Esophagus (tissue), 2 donors: ENCODE data around the gene MOSPD3. TPM values are rescaled to one million over a fixed set of nuclear protein-coding genes. Genes with fewer than 3 reads are reported as not detected.
A peak's percentile ranks its signal among the peaks of the same experiment; 100 is the strongest.
"Not testable (repeated sequence)": the region's sequence is repeated elsewhere in the genome, so short reads cannot be mapped to it uniquely, and the experiment has no call there.

ENCODE experiments used
- H3K27ac ChIP-seq, 2 donors: one replicate each; pipeline ENCODE4 v1.5.1; 2013; ENCODE audit warnings: low read depth in 2 of 2, mild to moderate bottlenecking in 2 of 2, inconsistent platforms in 1 of 2, low read length in 1 of 2, moderate library complexity in 1 of 2
- H3K27me3 ChIP-seq, 2 donors: one replicate each; pipeline ENCODE4 v1.6.1; 2013; ENCODE audit warnings: low read length in 2 of 2, control low read depth in 1 of 2, mild to moderate bottlenecking in 1 of 2; ENCODE audit not compliant: insufficient read depth in 2 of 2, control insufficient read depth in 1 of 2
- H3K36me3 ChIP-seq, 2 donors: one replicate each; pipeline ENCODE4 v1.6.1; 2013; ENCODE audit warnings: low read length in 1 of 2; ENCODE audit not compliant: control insufficient read depth in 2 of 2, insufficient read depth in 2 of 2
- H3K4me1 ChIP-seq, 2 donors: one replicate each; pipeline ENCODE4 v1.6.1; 2013; ENCODE audit warnings: low read length in 1 of 2; ENCODE audit not compliant: control insufficient read depth in 2 of 2, insufficient read depth in 2 of 2
- H3K4me3 ChIP-seq, 2 donors: one replicate each; pipeline ENCODE4 v1.5.1; 2013; ENCODE audit warnings: low read length in 2 of 2, mild to moderate bottlenecking in 2 of 2, low read depth in 1 of 2, moderate library complexity in 1 of 2
- H3K9me3 ChIP-seq, 2 donors: one replicate each; pipeline ENCODE4 v1.6.1; 2013; ENCODE audit warnings: mild to moderate bottlenecking in 2 of 2, low read depth in 1 of 2, low read length in 1 of 2, moderate library complexity in 1 of 2; ENCODE audit not compliant: control insufficient read depth in 2 of 2, insufficient read depth in 1 of 2
- WGBS, 2 donors: extraction: QIAGEN DNeasy Blood & Tissue Kit; methylation state at CpG; one replicate each; pipeline ENCODE4 v1.1.7; 2013; 5-methylcytosine and 5-hydroxymethylcytosine counted together
- polyA plus RNA-seq, 2 donors: library from polyadenylated mRNA; stranded (reverse); fragments of 200-250 nt; gene quantifications; one replicate each; pipeline ENCODE4 v1.2.3, GENCODE V29; 2013
- donor health status: healthy with polysubstance abuse.
- donor health status: Bipolar disorder and iron deficiency.

MOSPD3 gene
- polyA plus RNA-seq, 2 donors = 15.5 to 18.4 TPM

DNA sequence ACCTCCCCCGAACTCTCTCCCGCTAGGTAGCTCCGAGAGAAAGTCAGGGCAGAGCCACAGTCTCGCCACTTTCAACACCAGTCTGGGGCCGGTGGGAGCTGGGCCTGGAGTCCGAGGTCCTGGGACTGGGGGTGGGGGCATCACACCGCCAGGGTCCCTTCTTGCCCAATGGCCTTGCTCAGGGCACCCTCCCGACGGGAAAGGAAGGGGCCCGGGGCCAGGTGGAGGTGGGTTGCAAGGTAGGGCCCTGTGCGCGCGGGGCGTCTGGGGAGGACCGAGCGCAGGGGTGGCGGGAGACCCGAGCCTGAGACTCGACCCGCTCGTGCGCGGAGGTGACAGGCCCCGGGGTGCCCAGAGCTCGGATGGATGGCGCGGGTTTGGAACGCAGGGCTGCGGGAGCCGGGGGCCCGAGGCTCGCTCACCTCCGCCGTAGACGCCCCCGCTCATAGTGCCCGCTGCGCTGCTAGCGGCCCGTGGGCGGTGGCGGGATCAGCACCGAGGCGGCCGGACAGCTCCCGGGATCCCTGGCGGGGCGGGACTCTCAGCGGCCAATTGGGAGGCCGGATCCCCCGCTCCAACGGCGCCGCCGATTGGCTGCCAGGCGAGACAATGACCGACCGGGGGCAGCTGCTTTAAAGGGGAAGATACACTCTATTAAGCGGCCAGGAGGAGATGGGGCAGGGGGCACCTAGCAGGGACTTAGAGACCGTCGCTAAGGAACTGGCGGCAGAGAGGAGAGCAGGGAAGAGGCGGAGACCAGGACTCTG is 43.8 kb downstream of the MOSPD3 start, which contains the start of gene ACTL6B:
Gene ACTL6B (minus strand): TSS at position 541 of the 767 bp plus-strand sequence. CDS start 94 bp downstream, at position 447.
- Histone ChIP-seq H3K27me3 (no peaks in the 10 kb centered on the region), H3K9me3 (peaks cover 0 to 7% of the 10 kb centered on the region in 2 donors), H3K4me3 (no peak within 1 kb of the TSS), H3K27ac (no peak within 1 kb of the TSS), H3K36me3 (no peaks in the 10 kb centered on the region), H3K4me1 (no peaks in the 10 kb centered on the region)
- 11 to 14% methylated on average over 48 to 63 of the region's 63 CpGs for whole genome bisulfite sequencing, 2 donors

DNA sequence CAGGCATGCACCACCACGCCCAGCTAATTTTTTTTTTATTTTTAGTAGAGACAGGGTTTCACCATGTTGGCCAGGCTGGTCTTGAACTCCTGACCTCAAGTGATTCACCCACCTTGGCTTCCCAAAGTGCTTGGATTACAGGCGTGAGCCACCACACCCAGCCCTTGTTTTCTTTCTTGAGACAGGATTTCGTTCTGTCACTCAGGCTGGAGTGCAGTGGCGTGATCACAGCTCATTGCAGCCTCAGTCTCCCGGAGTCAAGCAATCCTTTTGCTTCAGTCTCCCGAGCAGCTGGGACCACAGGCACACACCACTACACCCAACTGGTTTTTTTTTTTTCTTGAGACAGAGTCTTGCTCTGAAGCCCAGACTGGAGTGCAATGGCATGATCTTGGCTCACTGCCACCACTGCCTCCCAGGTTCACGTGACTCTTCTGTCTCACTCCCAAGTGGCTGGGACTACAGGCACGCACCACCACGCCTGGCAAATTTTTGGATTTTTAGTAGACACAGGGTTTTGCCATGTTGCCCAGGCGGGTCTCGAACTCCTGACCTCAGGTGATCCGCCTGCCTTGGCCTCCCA is 49.9 kb downstream of the MOSPD3 start:
- not testable (repeated sequence) for H3K4me1 ChIP-seq, H3K9me3 ChIP-seq, H3K27me3 ChIP-seq, H3K4me3 ChIP-seq, H3K36me3 ChIP-seq
- 62 to 65% methylated on average over 12 of the region's 12 CpGs for WGBS, 2 donors
- peak overlapping the region in 1 of 2 donors; percentile 15 for H3K27ac ChIP-seq

Other genes starting within 250 kb of the MOSPD3 start
- gene PILRA, start 239.1 kb upstream of the MOSPD3 start, polyA plus RNA-seq = 1 to 10 TPM in 1 of 2 donors, under 1 TPM in 1; 0.85 to 1.7 TPM
- 1 to 10 TPM; 2.2 to 2.8 TPM for gene ZCWPW1, start 183.8 kb upstream of the MOSPD3 start, polyA plus RNA-seq
- 10 to 100 TPM; 18.0 to 21.8 TPM for gene MEPCE, start 182.7 kb upstream of the MOSPD3 start, polyA plus RNA-seq
- 10 to 100 TPM; 32.1 to 61.5 TPM for gene PPP1R35, start 176.0 kb upstream of the MOSPD3 start, polyA plus RNA-seq
- under 1 TPM; 0.31 to 0.65 TPM for gene SPACDR, start 148.3 kb upstream of the MOSPD3 start, polyA plus RNA-seq
- gene TSC22D4, start 133.3 kb upstream of the MOSPD3 start, polyA plus RNA-seq = 10 to 100 TPM; 40.0 to 60.0 TPM
- gene NYAP1, start 128.6 kb upstream of the MOSPD3 start, polyA plus RNA-seq = 1 to 10 TPM in 1 of 2 donors, under 1 TPM in 1; 0.32 to 1.3 TPM
- 10 to 100 TPM; 15.8 to 37.9 TPM for gene AGFG2, start 73.3 kb upstream of the MOSPD3 start, polyA plus RNA-seq
- gene SAP25, start 38.6 kb upstream of the MOSPD3 start, polyA plus RNA-seq = 1 to 10 TPM; 1.5 to 3.3 TPM
- gene LRCH4, start 26.4 kb upstream of the MOSPD3 start, polyA plus RNA-seq = 10 to 100 TPM; 32.3 to 73.4 TPM
- gene FBXO24, start 26.2 kb upstream of the MOSPD3 start, polyA plus RNA-seq = under 1 TPM; 0.33 to 0.81 TPM
- gene PCOLCE, start 10.2 kb upstream of the MOSPD3 start, polyA plus RNA-seq = 10 to 100 TPM in 1 of 2 donors, 1 to 10 TPM in 1; 9.9 to 11.0 TPM
- gene TFR2, start 29.0 kb downstream of the MOSPD3 start, polyA plus RNA-seq = under 1 TPM; 0.41 to 0.53 TPM
- not detected for gene ACTL6B, start 43.9 kb downstream of the MOSPD3 start, polyA plus RNA-seq
- 100 to 1,000 TPM; 147 to 284 TPM for gene GNB2, start 61.2 kb downstream of the MOSPD3 start, polyA plus RNA-seq
- gene GIGYF1, start 81.7 kb downstream of the MOSPD3 start, polyA plus RNA-seq = 10 to 100 TPM; 11.1 to 28.1 TPM
- gene POP7, start 93.6 kb downstream of the MOSPD3 start, polyA plus RNA-seq = 10 to 100 TPM; 29.4 to 42.1 TPM
- under 1 TPM in 1 of 2 donors, not detected in 1; 0.04 TPM for gene EPO, start 107.9 kb downstream of the MOSPD3 start, polyA plus RNA-seq
- under 1 TPM in 1 of 2 donors, not detected in 1; under 0.01 TPM for gene ZAN, start 121.1 kb downstream of the MOSPD3 start, polyA plus RNA-seq
- gene EPHB4, start 215.0 kb downstream of the MOSPD3 start, polyA plus RNA-seq = 10 to 100 TPM; 12.8 to 15.7 TPM
- gene SLC12A9, start 240.2 kb downstream of the MOSPD3 start, polyA plus RNA-seq = 10 to 100 TPM; 13.8 to 23.0 TPM